Peyer's patch (tissue), 4 donors: ENCODE data around the gene NME8.

Source experiments
- POLR2A ChIP-seq, 2 donors: fragments of 450-650 bp; IDR thresholded peaks; one replicate each; pipeline ENCODE4 v1.5.1; 2017; ENCODE audit warnings: antibody characterized with exemption in 2 of 2, mild to moderate bottlenecking in 2 of 2, moderate library complexity in 2 of 2
- TF ChIP-seq, protein P1 (sequence below), 6 experiments: fragments of 450-650 bp in 4 of 6; fragments of 200-600 bp in 2 of 6; sonication (generic) in 1 of 6; IDR thresholded peaks; one replicate each; pipeline ENCODE4 v1.5.1; 2017 to 2019; ENCODE audit warnings: antibody characterized with exemption in 6 of 6, mild to moderate bottlenecking in 3 of 6, moderate library complexity in 1 of 6

DNA sequence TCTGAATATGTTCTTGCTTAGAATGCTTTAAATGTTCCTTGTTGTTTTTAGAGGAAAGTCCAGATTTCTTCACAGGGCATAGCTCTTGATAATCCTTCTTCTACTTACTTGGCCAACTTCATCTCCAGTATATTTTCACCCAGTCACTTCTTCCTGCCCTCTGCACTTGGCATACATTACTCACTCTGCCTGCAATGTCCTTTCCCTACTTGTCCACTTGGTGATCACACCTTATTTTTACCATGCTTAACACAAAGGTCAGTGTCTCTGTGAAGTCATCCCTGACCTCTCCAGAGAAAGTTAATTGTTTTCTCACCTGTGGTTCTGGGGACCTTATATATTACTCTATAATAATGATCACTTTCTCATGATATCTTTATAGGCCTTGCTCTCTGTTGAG, 45.0 kb downstream of the NME8 start:
- TF ChIP-seq, protein P1, sequence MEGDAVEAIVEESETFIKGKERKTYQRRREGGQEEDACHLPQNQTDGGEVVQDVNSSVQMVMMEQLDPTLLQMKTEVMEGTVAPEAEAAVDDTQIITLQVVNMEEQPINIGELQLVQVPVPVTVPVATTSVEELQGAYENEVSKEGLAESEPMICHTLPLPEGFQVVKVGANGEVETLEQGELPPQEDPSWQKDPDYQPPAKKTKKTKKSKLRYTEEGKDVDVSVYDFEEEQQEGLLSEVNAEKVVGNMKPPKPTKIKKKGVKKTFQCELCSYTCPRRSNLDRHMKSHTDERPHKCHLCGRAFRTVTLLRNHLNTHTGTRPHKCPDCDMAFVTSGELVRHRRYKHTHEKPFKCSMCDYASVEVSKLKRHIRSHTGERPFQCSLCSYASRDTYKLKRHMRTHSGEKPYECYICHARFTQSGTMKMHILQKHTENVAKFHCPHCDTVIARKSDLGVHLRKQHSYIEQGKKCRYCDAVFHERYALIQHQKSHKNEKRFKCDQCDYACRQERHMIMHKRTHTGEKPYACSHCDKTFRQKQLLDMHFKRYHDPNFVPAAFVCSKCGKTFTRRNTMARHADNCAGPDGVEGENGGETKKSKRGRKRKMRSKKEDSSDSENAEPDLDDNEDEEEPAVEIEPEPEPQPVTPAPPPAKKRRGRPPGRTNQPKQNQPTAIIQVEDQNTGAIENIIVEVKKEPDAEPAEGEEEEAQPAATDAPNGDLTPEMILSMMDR (IDR thresholded peaks at IDR 0.05), result no peak
- no peak for TF ChIP-seq POLR2A (IDR thresholded peaks at IDR 0.05)
